Body of pancreas (tissue), 4 donors: ENCODE measurements around the gene PCSK5. TPM values are rescaled to one million over a fixed set of nuclear protein-coding genes. Genes with fewer than 3 reads are reported as not detected.

Experiments
- ATAC-seq: fragments of 150-250 bp; one replicate; pipeline ENCODE4 v1.9.1; 2016
- DNase-seq, 4 donors: peaks; one replicate each; pipeline ENCODE4 v3.0.0-alpha.2; 2019
- H3K27ac ChIP-seq, 4 donors: fragments of 200-600 bp; sonication (generic); 1 replicate in 3 of 4; 2 replicates in 1 of 4; pipeline versions ENCODE4 v1.5.1 to v1.6.1; 2016 to 2019; ENCODE audit warnings: mild to moderate bottlenecking in 1 of 4, mixed read lengths in 1 of 4, moderate library complexity in 1 of 4
- H3K27me3 ChIP-seq, 2 donors: fragments of 200-600 bp; sonication (generic); one replicate each; pipeline ENCODE4 v1.6.0; 2016; ENCODE audit warnings: mild to moderate bottlenecking in 1 of 2
- H3K36me3 ChIP-seq, 2 donors: fragments of 200-600 bp; sonication (generic); replicated peaks in 1 of 2; 2 replicates each; pipeline ENCODE4 v1.5.1; 2016; ENCODE audit warnings: low read depth in 2 of 2; ENCODE audit not compliant: insufficient read depth in 1 of 2
- H3K4me1 ChIP-seq: fragments of 200-600 bp; sonication (generic); one replicate; pipeline ENCODE4 v1.6.0; 2016
- H3K4me3 ChIP-seq, 2 donors: fragments of 200-600 bp; sonication (generic); 1 replicate in 1 of 2; 2 replicates in 1 of 2; pipeline ENCODE4 v1.5.1; 2016 to 2019
- H3K9me3 ChIP-seq, 3 donors: fragments of 200-600 bp; sonication (generic); 1 replicate in 2 of 3; 2 replicates in 1 of 3; pipeline ENCODE4 v1.5.1; 2016
- CTCF ChIP-seq, 7 experiments: fragments of 450-650 bp in 4 of 7; fragments of 200-600 bp in 3 of 7; sonication (generic) in 3 of 7; IDR thresholded peaks; one replicate each; pipeline ENCODE4 v1.5.1; 2016 to 2019; ENCODE audit warnings: antibody characterized with exemption in 7 of 7
- POLR2A ChIP-seq, 3 donors: fragments of 450-650 bp; IDR thresholded peaks; one replicate each; pipeline ENCODE4 v1.6.1; 2016; ENCODE audit warnings: antibody characterized with exemption in 3 of 3, mild to moderate bottlenecking in 2 of 3
- WGBS, 2 donors: methylation state at CpG; one replicate each; pipeline ENCODE4 v1.1.5; 2017; 5-methylcytosine and 5-hydroxymethylcytosine counted together
- intact Hi-C: fragments of 100-400 bp; cut with DNase I; formaldehyde crosslinking; loops from one replicate; pipeline ENCODE4 v1.15.1; 2023
- total RNA-seq, 2 donors: library from RNA; depleted of rRNA; stranded (reverse); fragments of >200 nt; gene quantifications; one replicate each; pipeline ENCODE4 v1.1.0, GENCODE V29; 2016

The PCSK5 gene
- total RNA-seq, 2 donors from 2014 or later = 11.2 to 12.2 TPM

- no peak for TF ChIP-seq CTCF (IDR thresholded peaks at IDR 0.05)
- TF ChIP-seq POLR2A (IDR thresholded peaks at IDR 0.05) = no peak
- 43 to 55% methylated on average over 1 of the region's 1 CpG for WGBS, 2 donors
- no peaks in the 10 kb centered on the region for H3K9me3 ChIP-seq
- H3K4me1 ChIP-seq = peaks cover 6% of the 10 kb centered on the region
- intact Hi-C loops = no loop called here
- no peak overlapping the region for H3K27ac ChIP-seq
- ATAC-seq = no peak
- H3K4me3 ChIP-seq = no peak overlapping the region
- no peaks in the 10 kb centered on the region for H3K36me3 ChIP-seq
- no peak for DNase-seq
- no peaks in the 10 kb centered on the region for H3K27me3 ChIP-seq
Measured at GRCh38 chr9:76404401-76404800, 513.9 kb downstream of the PCSK5 start.

GRCh38 chr9:76405340-76405739 is 514.9 kb downstream of the PCSK5 start:
- intact Hi-C loops = no loop called here
- DNase-seq = no peak

GRCh38 chr9:76405868-76406267 is 515.4 kb downstream of the PCSK5 start:
- no peak for TF ChIP-seq POLR2A (IDR thresholded peaks at IDR 0.05)
- TF ChIP-seq CTCF (IDR thresholded peaks at IDR 0.05) = no peak
- H3K36me3 ChIP-seq = no peaks in the 10 kb centered on the region
- H3K27ac ChIP-seq = no peak overlapping the region
- no peaks in the 10 kb centered on the region for H3K27me3 ChIP-seq
- intact Hi-C loops = no loop called here
- DNase-seq = no peak
- H3K9me3 ChIP-seq = no peaks in the 10 kb centered on the region
- no peak for ATAC-seq
- no peak overlapping the region for H3K4me3 ChIP-seq
- peaks cover 6% of the 10 kb centered on the region for H3K4me1 ChIP-seq

More at GRCh38 chr9:76405340-76405739, 514.9 kb downstream of the PCSK5 start:
- no peak for ATAC-seq
- H3K9me3 ChIP-seq = no peaks in the 10 kb centered on the region
- H3K4me3 ChIP-seq = no peak overlapping the region
- WGBS, 2 donors = 72 to 79% methylated on average over 3 of the region's 3 CpGs
- peaks cover 6% of the 10 kb centered on the region for H3K4me1 ChIP-seq
- H3K27ac ChIP-seq = no peak overlapping the region
- TF ChIP-seq POLR2A (IDR thresholded peaks at IDR 0.05) = no peak
- TF ChIP-seq CTCF (IDR thresholded peaks at IDR 0.05) = no peak
- no peaks in the 10 kb centered on the region for H3K27me3 ChIP-seq
- no peaks in the 10 kb centered on the region for H3K36me3 ChIP-seq
